GM19025 (cell line): ENCODE data around the gene COL11A2.

Source experiments
- ATAC-seq: cut with Tn5 transposase; IDR thresholded peaks from one replicate; pipeline ENCODE4 v1.9.1; 2021; ENCODE audit warnings: mild to moderate bottlenecking, low read depth, moderate library complexity; ENCODE audit not compliant: unreplicated experiment

Gene COL11A2

GRCh38 chr6:33193619-33194018 lies 1.4 kb upstream of the COL11A2 start:
- no peak for ATAC-seq

GRCh38 chr6:33192671-33193602 lies 670 bp upstream of the COL11A2 start:
- no peak for ATAC-seq

GRCh38 chr6:33191383-33192104 lies 723 bp downstream of the COL11A2 start:
- no peak for ATAC-seq

GRCh38 chr6:33190504-33191107 lies 1.7 kb downstream of the COL11A2 start:
- no peak for ATAC-seq

- ATAC-seq = no peak
These were observed 2.4 kb downstream of the COL11A2 start for GRCh38 chr6:33189625-33190448.

- ATAC-seq = no peak
These were observed 3.1 kb downstream of the COL11A2 start for GRCh38 chr6:33189164-33189563.

- no peak for ATAC-seq
These were observed 4.5 kb downstream of the COL11A2 start for GRCh38 chr6:33187809-33188208.

- no peak for ATAC-seq
These were observed 6.5 kb downstream of the COL11A2 start for GRCh38 chr6:33185654-33186187.

GRCh38 chr6:33185190-33185589 lies 7.1 kb downstream of the COL11A2 start:
- no peak for ATAC-seq

GRCh38 chr6:33183071-33183683 lies 9.1 kb downstream of the COL11A2 start:
- no peak for ATAC-seq

GRCh38 chr6:33181141-33181540 lies 11.1 kb downstream of the COL11A2 start:
- no peak for ATAC-seq

- ATAC-seq = no peak
These were observed 13.4 kb downstream of the COL11A2 start for GRCh38 chr6:33178755-33179475.

- no peak for ATAC-seq
These were observed 14.5 kb downstream of the COL11A2 start for GRCh38 chr6:33177552-33178446.

- ATAC-seq = no peak
These were observed 15.4 kb downstream of the COL11A2 start for GRCh38 chr6:33176906-33177305.

GRCh38 chr6:33175436-33176069 lies 16.7 kb downstream of the COL11A2 start:
- no peak for ATAC-seq

GRCh38 chr6:33174784-33175183 lies 17.5 kb downstream of the COL11A2 start:
- no peak for ATAC-seq

- ATAC-seq = no peak
These were observed 18.6 kb downstream of the COL11A2 start for GRCh38 chr6:33173535-33174180.
